OCI-LY7 (cell line): ENCODE results near the gene ZNF705A.
"Not testable (repeated sequence)": the region's sequence is repeated elsewhere in the genome, so short reads cannot be mapped to it uniquely, and the experiment has no call there.

Experiments
- CTCF ChIP-seq: fragments of 200-600 bp; sonication (generic); conservative IDR thresholded peaks from 2 replicates; pipeline ENCODE4 v1.5.1; 2014; ENCODE audit warnings: mild to moderate bottlenecking, antibody characterized with exemption, low read length, moderate library complexity, mixed read lengths
- EZH2phosphoT487 ChIP-seq: fragments of 200-600 bp; sonication (generic); IDR thresholded peaks from 2 replicates; pipeline ENCODE4 v1.6.1; 2018; ENCODE audit warnings: low read depth, borderline replicate concordance, mild to moderate bottlenecking, mixed run types, antibody characterized with exemption, low read length, moderate library complexity, mixed read lengths

- not testable (repeated sequence) for TF ChIP-seq CTCF, EZH2phosphoT487
These were observed 26.5 kb downstream of the ZNF705A start for GRCh38 chr12:8183346-8183745.
